BE2C (cell line): Measurements from ENCODE around the gene SLMAP.

Experiments used
- DNase-seq: peaks from one replicate; pipeline ENCODE4 v3.0.0-alpha.2; 2020
- H3K27me3 ChIP-seq: fragments of 250-450 bp; sonication (Bioruptor Pico); 2 replicates; pipeline ENCODE4 v1.5.1; 2020; ENCODE audit warnings: mild to moderate bottlenecking
- H3K36me3 ChIP-seq: fragments of 250-450 bp; sonication (Bioruptor Pico); 2 replicates; pipeline ENCODE4 v1.5.1; 2020; ENCODE audit warnings: mild to moderate bottlenecking
- H3K4me1 ChIP-seq: fragments of 250-450 bp; sonication (Bioruptor Pico); 2 replicates; pipeline ENCODE4 v1.5.1; 2020
- H3K4me3 ChIP-seq: 2 replicates; pipeline ENCODE4 v1.5.1; 2011; ENCODE audit warnings: low read depth, low read length
- H3K9me3 ChIP-seq: fragments of 250-450 bp; sonication (Bioruptor Pico); 2 replicates; pipeline ENCODE4 v1.5.1; 2020
- TF ChIP-seq, protein P1 (sequence below): IDR thresholded peaks from 2 replicates; pipeline ENCODE4 v1.5.1; 2012; ENCODE audit warnings: mild to moderate bottlenecking, low read depth, low read length

SLMAP gene

DNA sequence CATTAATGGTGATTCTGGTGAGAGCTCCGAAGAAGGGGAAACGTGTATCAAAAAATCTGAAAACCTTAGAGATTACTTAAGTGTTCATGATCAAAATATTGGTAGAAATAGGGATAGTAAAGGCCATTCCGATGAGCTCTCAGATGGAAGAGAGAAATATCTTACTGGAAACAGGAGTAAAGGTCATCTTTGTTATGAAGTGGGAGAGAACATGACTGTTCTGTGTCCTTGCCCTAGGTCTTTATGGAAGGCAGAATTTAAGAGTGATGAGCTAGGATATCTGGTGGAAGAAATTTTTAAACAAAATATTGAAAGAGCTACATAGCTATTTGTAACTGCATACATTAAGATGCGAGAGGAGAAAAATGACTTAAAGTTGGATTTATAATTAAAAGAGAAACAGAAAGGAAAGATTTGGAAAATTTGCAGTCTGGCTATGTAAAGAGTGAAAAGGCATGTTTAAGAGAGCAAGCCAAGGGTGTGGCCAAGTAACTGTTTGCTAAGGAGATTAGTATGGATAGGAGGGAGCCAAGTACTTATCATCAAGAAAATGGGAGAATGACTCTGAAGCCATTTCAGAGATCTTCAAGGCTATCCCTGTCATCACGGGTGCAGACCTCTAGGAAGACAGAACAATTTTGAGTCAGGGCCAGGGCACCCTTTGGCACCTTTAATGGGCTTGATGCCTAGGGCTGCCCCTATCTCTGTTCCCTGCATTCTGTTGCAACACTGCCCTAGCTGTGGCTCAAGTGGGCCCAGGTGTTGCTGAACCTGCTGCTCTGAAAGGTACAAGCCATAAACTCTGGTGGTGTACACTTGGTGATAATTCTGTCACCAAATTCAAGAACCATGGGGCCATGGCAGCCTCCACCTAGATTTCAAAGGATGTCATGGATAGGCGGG lies 27.3 kb downstream of the SLMAP start:
- no peaks in the 10 kb centered on the region for H3K9me3 ChIP-seq
- no peaks in the 10 kb centered on the region for H3K36me3 ChIP-seq
- no peak for DNase-seq
- no peaks in the 10 kb centered on the region; the same call in 1 of the 2 replicates for H3K4me1 ChIP-seq
- H3K27me3 ChIP-seq = no peaks in the 10 kb centered on the region
- no peak overlapping the region for H3K4me3 ChIP-seq
- TF ChIP-seq, protein P1, sequence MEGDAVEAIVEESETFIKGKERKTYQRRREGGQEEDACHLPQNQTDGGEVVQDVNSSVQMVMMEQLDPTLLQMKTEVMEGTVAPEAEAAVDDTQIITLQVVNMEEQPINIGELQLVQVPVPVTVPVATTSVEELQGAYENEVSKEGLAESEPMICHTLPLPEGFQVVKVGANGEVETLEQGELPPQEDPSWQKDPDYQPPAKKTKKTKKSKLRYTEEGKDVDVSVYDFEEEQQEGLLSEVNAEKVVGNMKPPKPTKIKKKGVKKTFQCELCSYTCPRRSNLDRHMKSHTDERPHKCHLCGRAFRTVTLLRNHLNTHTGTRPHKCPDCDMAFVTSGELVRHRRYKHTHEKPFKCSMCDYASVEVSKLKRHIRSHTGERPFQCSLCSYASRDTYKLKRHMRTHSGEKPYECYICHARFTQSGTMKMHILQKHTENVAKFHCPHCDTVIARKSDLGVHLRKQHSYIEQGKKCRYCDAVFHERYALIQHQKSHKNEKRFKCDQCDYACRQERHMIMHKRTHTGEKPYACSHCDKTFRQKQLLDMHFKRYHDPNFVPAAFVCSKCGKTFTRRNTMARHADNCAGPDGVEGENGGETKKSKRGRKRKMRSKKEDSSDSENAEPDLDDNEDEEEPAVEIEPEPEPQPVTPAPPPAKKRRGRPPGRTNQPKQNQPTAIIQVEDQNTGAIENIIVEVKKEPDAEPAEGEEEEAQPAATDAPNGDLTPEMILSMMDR = no peak

DNA sequence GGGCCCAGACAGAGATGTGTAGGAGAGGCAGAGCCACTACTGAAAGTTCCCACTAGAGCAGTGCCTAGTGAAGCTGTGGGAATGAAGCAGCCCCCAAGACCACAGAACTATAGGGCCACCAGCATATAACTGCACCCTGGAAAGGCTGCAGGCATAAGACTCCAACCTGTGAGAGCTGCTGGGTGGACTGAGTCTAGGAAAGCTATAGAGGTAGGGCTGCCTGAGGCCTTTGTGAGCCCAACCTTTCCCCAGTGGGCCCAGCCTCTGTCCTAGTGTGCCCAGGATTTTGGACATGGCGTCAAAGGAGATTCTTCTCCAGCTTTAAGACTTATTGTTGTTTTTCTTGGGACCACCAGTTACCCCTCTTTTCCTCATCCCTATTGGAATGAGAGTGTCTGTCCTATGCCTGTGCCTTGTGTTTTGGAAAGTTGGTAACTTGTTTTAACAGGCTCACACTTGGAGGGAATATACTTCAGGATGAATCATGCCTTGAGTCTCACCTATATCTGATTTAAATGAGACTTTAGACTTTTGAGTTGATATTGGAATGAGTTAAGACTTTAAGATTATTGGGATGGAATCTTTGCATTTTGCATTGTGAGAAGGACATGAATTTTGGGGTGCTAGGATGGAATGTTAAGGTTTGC lies 28.1 kb downstream of the SLMAP start:
- no peak overlapping the region for H3K4me3 ChIP-seq

DNA sequence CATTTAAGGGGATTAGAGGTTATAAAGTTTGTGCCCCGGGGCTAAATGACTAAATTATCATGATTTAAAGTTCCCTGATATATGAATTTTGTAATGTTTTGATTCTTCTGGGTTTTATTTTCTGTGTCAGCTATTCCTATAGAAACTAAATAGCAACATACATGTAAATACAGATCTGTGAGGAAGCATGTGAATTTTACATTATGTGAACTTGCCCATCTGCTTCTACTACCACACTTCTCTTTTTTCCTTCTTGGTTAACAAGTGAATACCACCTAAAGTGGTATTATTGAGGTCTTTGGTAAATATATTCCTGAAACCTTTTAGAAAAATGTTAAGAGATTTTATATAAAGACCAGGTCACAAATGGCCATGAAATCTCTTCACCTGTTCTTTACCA lies 29.3 kb downstream of the SLMAP start:
- Histone ChIP-seq H3K27me3 (no peaks in the 10 kb centered on the region), H3K36me3 (no peaks in the 10 kb centered on the region), H3K4me1 (no peaks in the 10 kb centered on the region; the same call in 1 of the 2 replicates), H3K4me3 (no peak overlapping the region), H3K9me3 (no peaks in the 10 kb centered on the region)
- TF ChIP-seq, protein P1 = no peak
- DNase-seq = no peak

More for the DNA sequence above, 28.1 kb downstream of the SLMAP start:
- Histone ChIP-seq H3K4me1 (no peaks in the 10 kb centered on the region; the same call in 1 of the 2 replicates), H3K9me3 (no peaks in the 10 kb centered on the region), H3K36me3 (no peaks in the 10 kb centered on the region), H3K27me3 (no peaks in the 10 kb centered on the region)
- TF ChIP-seq, protein P1 = no peak
- no peak for DNase-seq

DNA sequence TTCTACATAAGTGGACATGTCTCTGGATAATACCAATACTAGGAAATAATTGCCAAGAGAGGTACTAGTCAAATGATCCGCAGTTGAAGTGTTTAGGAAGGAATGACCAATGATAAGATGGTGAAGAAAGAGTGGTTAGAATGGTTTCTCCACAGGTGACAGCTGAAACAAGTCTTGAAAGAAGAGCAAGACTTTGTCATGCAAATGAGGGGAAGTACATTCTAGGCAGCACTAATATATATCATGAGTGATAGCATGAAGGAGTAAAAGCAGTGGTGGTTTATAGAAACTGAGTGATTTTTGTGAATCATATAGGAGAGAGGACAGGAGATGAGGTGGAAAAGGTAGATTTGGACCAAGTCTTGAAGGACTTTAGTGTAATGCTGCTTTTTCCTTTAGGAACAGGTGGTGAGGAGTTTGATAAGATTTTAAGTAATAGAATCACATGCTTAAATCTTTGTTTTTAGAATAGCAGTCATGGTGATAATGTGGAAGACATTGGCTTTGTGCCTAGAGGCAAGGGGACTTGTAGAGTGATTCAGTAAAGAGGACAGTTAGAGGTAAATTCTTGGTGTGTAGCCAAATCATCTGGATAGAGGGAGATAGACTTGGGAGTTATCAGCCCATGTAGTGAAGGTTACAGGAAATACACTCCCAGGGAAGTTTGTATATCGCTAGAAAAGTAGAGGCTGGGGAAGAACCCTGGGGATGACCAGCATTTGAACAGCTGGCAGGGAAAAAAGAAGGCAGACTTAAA lies 31.9 kb downstream of the SLMAP start:
- TF ChIP-seq, protein P1 = no peak
- Histone ChIP-seq H3K36me3 (no peaks in the 10 kb centered on the region), H3K4me3 (no peak overlapping the region)

DNA sequence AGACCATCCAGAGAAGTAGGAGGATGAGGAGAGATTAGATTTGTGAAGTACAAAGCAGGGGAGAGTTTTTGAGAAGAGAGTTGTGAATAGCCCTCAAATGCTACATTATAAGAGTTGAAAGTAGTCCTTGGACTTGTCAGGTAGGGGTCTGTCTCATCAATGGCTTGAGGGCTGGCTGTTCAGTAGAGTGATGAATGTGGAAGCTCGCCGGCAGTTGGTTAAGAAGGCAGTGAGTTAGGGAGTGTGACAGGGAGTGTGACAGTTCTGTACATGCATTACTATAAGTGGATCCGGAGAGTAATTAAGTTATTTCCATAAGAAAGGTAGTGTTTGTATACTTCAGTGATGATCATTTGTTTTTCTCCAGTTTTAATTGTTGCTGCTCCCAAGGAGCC lies 32.5 kb downstream of the SLMAP start:
- Histone ChIP-seq H3K4me3 (no peak overlapping the region), H3K27me3 (no peaks in the 10 kb centered on the region), H3K9me3 (no peaks in the 10 kb centered on the region), H3K36me3 (no peaks in the 10 kb centered on the region), H3K4me1 (no peaks in the 10 kb centered on the region; the same call in 1 of the 2 replicates)
- TF ChIP-seq, protein P1 = no peak
- DNase-seq = no peak

More for the DNA sequence above, 31.9 kb downstream of the SLMAP start:
- H3K9me3 ChIP-seq = no peaks in the 10 kb centered on the region
- no peaks in the 10 kb centered on the region for H3K27me3 ChIP-seq
- H3K4me1 ChIP-seq = no peaks in the 10 kb centered on the region; the same call in 1 of the 2 replicates
- DNase-seq = no peak
